DOHH2 (cell line): ENCODE results near the gene PPP1R3E.

Experiments
- CTCF ChIP-seq: fragments of 200-600 bp; sonication (generic); IDR thresholded peaks from one replicate; pipeline ENCODE4 v1.5.1; 2014; ENCODE audit warnings: antibody characterized with exemption, mild to moderate bottlenecking, low read depth, low read length; ENCODE audit not compliant: poor library complexity, severe bottlenecking
- EZH2phosphoT487 ChIP-seq: fragments of 200-600 bp; sonication (generic); IDR thresholded peaks from 2 replicates; pipeline ENCODE4 v1.6.1; 2017; ENCODE audit warnings: borderline replicate concordance, mild to moderate bottlenecking, antibody characterized with exemption, low read length, moderate library complexity, mixed read lengths

- TF ChIP-seq CTCF, result no peak
- TF ChIP-seq EZH2phosphoT487, result no peak
These were observed 16.4 kb downstream of the PPP1R3E start, which contains the start of gene HOMEZ for GRCh38 chr14:23286020-23286901.
